GM12864 (cell line): ENCODE measurements around the gene C1orf210.

Source experiments
- DNase-seq: peaks from one replicate; pipeline ENCODE4 v3.0.0-alpha.2; 2011; ENCODE audit warnings: low read depth
- H3K4me3 ChIP-seq: 2 replicates; pipeline ENCODE4 v1.5.1; 2011; ENCODE audit warnings: mild to moderate bottlenecking, low read depth, low read length, control low read depth
- CTCF ChIP-seq: IDR thresholded peaks from 2 replicates; pipeline ENCODE4 v1.5.1; 2011; ENCODE audit warnings: low read depth, mild to moderate bottlenecking, moderate library complexity, low read length, control low read depth, inconsistent platforms; ENCODE audit errors: missing control alignments

Gene C1orf210

GRCh38 chr1:43285269-43285990, at the start of gene C1orf210:
Gene C1orf210 (minus strand): TSS chr1:43285581. CDS start chr1:43283270, 2,311 bp downstream.
- TF ChIP-seq CTCF, result no peak
- no peak within 1 kb of the TSS for H3K4me3 ChIP-seq
- no peak for DNase-seq

- TF ChIP-seq CTCF, result no peak
- no peak for DNase-seq
Measured at GRCh38 chr1:43334453-43335205, 49.2 kb upstream of the C1orf210 start.

GRCh38 chr1:43331688-43332087, 46.3 kb upstream of the C1orf210 start:
- DNase-seq, result no peak
- no peak overlapping the region for H3K4me3 ChIP-seq
- TF ChIP-seq CTCF, result no peak

More at GRCh38 chr1:43334453-43335205, 49.2 kb upstream of the C1orf210 start:
- H3K4me3 ChIP-seq, result no peak overlapping the region

- no peak for DNase-seq
Measured at GRCh38 chr1:43329995-43330751, 44.8 kb upstream of the C1orf210 start.

GRCh38 chr1:43327549-43328292, 42.3 kb upstream of the C1orf210 start:
- no peak overlapping the region for H3K4me3 ChIP-seq
- no peak for TF ChIP-seq CTCF
- DNase-seq, result no peak

More at GRCh38 chr1:43329995-43330751, 44.8 kb upstream of the C1orf210 start:
- no peak for TF ChIP-seq CTCF
- H3K4me3 ChIP-seq, result no peak overlapping the region

DNA sequence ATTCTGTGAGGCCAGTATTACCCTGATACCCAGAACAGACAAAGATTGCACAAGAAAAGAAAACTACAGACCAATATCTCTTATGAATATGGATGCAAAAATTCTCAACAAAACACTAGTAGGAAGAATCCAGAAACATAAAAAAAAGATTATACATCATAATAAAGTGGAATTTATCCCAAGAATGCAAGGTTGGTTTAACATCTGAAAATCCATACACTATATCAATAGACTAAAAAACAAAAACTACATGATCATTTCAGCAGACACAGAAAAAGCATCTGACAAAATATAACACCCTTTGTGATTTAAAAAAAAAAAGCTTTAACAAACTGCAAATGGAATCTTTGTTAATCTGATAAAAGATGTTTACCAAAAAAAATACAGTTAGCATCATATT, 40.0 kb upstream of the C1orf210 start:
- no peak overlapping the region for H3K4me3 ChIP-seq
- DNase-seq, result no peak
- TF ChIP-seq CTCF, result no peak
